Lower leg skin (tissue), 3 donors: Measurements from ENCODE around the gene ISL1.

ENCODE experiments used
- CTCF ChIP-seq, 3 donors: fragments of 450-650 bp; IDR thresholded peaks; one replicate each; pipeline ENCODE4 v1.5.1; 2016; ENCODE audit warnings: antibody characterized with exemption in 3 of 3, mild to moderate bottlenecking in 3 of 3, moderate library complexity in 2 of 3
- POLR2A ChIP-seq, 2 donors: fragments of 450-650 bp; IDR thresholded peaks; one replicate each; pipeline ENCODE4 v1.6.1; 2016 to 2017; ENCODE audit warnings: antibody characterized with exemption in 2 of 2, mild to moderate bottlenecking in 1 of 2, moderate library complexity in 1 of 2

- TF ChIP-seq CTCF (IDR thresholded peaks at IDR 0.05) (no peak), POLR2A (IDR thresholded peaks at IDR 0.05) (no peak)
These were observed 9.5 kb downstream of the ISL1 start for GRCh38 chr5:51392689-51393199.
